ENCODE results near the gene ALG1.
"Not testable (repeated sequence)": the region's sequence is repeated elsewhere in the genome, so short reads cannot be mapped to it uniquely, and the experiment has no call there.

The ALG1 gene

DNA sequence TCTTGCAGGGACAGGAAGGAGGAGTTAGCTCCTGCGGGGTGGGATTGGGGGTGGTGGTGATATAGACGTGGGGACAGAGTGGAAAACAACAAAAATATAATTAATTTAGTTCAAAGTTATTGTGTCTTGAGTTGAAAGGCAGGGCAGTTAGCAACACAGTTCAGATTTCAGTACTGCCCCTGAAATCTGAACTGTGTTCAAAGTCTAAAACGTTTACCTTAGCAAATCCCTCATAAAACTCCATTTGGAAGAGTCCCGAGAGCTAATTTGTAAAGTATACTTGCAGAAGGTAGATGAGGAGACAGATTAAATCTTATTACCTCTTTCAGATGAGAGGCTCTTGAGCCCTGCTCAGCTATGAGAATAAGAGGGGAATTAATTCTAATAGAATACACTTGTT, 27.5 kb downstream of the ALG1 start:
- CTCF ChIA-PET; DNase-seq (ENCODE audit: low spot score); H3K27ac ChIP-seq; POLR2A ChIA-PET (ENCODE audit: low non-redundant PET): not testable (repeated sequence)

DNA sequence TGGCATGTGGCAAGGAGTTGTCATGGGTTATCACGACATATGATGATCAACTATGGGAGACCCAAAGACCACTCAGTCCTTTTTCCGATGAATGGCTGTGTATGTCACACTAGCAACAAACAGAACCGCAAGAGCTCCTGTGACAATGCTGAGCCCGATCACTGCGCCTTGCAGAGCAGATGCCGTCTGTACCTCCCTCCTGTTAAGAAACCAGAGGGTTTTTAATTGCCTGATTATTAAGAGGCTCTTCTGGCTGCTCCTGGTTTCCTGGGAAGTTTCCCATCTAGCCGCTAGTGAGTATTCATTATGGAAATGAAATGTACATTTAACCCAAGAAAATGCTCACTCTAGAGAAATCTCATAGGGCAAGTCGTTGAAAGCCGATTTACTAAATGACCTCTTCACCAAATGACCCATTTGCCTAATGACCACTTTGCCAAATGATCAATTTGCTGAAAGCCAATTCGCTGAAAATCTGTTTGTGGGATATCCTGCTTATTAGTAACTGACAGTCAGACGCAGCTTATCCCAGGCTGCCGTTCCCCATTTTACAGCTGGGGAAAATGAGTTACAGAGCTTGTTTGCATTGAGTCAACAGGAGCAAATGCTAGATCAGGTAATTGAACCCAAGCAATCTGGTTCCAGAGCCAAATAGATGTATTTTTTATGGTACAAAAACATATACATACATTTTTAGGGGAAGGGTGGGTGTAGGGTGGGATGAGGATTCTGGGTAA, 31.8 kb downstream of the ALG1 start:
- H3K27ac ChIP-seq; POLR2A ChIA-PET (ENCODE audit: low non-redundant PET); DNase-seq (ENCODE audit: low spot score): not testable (repeated sequence)
- CTCF ChIA-PET, result interaction anchor here (0.6 kb wide), 1 partner anchor 138 kb away, joined by 3 read pairs; no protein-coding TSS in a partner anchor

GRCh38 chr16:5105039-5105438, 33.4 kb downstream of the ALG1 start:
- POLR2A ChIA-PET (ENCODE audit: low non-redundant PET); H3K27ac ChIP-seq; DNase-seq (ENCODE audit: low spot score); CTCF ChIA-PET: not testable (repeated sequence)

DNA sequence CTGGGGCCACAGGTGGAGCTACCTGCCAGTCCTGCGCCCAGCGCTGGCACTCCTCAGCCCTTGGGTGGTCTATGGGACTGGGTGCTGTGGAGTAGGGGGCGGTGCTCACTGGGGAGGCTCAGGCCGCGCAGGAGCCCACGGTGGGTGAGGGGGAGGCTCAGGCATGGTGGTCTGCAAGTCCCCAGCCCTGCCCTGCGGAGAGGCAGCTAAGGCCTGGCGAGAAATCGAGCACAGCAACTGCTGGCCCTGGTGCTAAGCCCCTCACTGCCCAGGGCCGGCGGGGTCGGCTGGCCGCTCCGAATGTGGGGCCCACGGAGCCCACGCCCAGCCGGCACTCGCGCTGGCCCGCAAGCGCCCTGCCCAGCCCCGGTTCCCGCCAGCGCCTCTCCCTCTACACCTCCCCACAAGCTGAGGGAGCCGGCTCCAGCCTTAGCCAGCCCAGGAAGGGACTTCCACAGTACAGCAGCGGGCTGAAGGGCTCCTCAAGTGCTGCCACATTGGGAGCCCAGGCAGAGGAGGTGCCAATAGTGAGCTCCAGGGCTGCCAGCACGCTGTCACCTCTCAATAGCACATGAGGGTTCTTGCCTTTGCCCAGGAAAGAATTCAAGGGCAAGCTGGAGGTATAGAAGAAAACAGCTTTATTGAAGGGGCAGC, 37.0 kb downstream of the ALG1 start:
- CTCF ChIA-PET, result interaction anchor here (0.7 kb wide), 1 partner anchor 195 kb away, joined by 3 read pairs; no protein-coding TSS in a partner anchor
- H3K27ac ChIP-seq, result no peak overlapping the region
- no peak for DNase-seq (ENCODE audit: low spot score)
- TF ChIP-seq CTCF (conservative IDR thresholded peaks at IDR 0.05; ENCODE audit: low read depth), result no peak
- POLR2A ChIA-PET (ENCODE audit: low non-redundant PET), result no interaction called here

GRCh38 chr16:5110933-5111332, 39.3 kb downstream of the ALG1 start:
- POLR2A ChIA-PET (ENCODE audit: low non-redundant PET); H3K27ac ChIP-seq; CTCF ChIA-PET; DNase-seq (ENCODE audit: low spot score): not testable (repeated sequence)

GRCh38 chr16:5116780-5117295, 45.2 kb downstream of the ALG1 start:
- DNase-seq (ENCODE audit: low spot score); CTCF ChIA-PET; H3K27ac ChIP-seq; POLR2A ChIA-PET (ENCODE audit: low non-redundant PET): not testable (repeated sequence)

GRCh38 chr16:5117300-5118087, 45.9 kb downstream of the ALG1 start:
- DNase-seq (ENCODE audit: low spot score), result not testable (repeated sequence)

GRCh38 chr16:5131467-5132004, 59.9 kb downstream of the ALG1 start:
- H3K27ac ChIP-seq; DNase-seq (ENCODE audit: low spot score); CTCF ChIA-PET; POLR2A ChIA-PET (ENCODE audit: low non-redundant PET): not testable (repeated sequence)

More at GRCh38 chr16:5117300-5118087, 45.9 kb downstream of the ALG1 start:
- CTCF ChIA-PET; POLR2A ChIA-PET (ENCODE audit: low non-redundant PET); H3K27ac ChIP-seq: not testable (repeated sequence)

DNA sequence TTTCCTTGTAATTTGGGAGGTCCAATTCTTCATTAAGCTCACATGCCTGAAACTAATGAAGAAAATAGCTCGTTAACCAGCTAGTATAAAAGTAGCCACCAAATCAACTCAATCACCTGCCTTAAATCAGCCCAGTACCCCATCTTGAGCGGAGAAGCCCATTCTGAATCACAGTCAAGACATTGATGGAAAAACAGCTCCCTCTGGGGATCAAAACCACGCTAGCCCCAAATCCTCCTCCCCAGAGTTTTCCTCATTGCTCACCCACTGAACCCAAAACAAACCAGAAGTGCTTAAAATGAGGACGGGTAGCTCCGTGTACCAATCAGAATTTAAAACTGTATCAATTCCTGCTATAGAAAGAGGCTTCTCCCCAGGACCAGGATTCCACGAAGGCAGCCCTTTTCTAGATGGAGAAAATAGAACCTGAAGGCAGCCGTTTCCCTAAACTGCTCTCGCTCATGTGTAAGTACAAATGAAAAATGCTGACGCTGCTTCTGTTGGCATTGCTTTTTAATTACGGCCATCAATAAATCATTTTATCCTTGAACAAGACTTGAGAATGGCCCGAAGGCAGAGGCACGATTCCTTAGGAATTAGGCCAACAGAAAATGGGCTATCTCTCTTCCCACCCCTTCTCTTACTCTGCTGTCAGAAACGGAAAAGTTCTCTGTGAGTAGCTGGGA, 61.4 kb downstream of the ALG1 start:
- POLR2A ChIA-PET (ENCODE audit: low non-redundant PET); DNase-seq (ENCODE audit: low spot score); H3K27ac ChIP-seq: not testable (repeated sequence)
- CTCF ChIA-PET, result interaction anchor here (0.7 to 1.2 kb wide), 2 partner anchors 10 to 634 kb away, joined by 3 to 4 read pairs; no protein-coding TSS in a partner anchor

DNA sequence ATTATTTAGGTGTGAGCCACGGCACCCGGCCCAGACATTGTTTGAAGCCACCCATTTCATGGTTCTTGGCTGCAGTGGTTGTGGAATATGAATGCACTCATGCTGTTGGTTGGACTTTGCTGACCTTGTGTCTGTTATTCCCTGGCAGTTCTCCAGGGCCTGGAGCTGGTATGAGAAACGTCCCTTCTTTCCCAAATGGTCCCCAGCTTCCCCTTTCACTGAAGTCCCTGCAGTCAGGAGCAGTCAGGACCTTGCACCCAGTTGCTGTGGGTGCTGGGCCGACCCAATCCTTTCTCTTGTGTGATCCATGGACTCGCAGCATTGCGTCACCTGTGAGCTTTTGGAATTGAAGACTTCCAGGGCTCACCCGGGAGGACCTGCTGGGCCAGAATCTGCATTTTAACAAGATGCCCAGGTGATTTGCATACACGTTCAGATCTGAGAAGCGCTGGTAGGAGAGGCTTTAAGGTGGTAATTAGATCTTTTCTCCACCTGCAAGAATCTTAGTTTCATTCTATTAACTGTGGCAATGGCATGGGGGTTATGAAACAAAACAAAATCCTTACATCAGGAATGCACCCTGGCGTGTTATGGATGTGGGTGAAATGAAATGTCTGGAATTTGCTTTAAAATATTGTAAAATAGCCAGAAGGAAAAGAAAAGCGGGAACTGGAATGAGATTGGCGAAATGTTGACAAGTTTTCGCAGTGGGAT, 63.3 kb downstream of the ALG1 start:
- DNase-seq (ENCODE audit: low spot score); CTCF ChIA-PET; POLR2A ChIA-PET (ENCODE audit: low non-redundant PET); H3K27ac ChIP-seq: not testable (repeated sequence)
